DOHH2 (cell line): Measurements from ENCODE around the gene RASA3.

Experiments used
- H3F3A ChIP-seq: fragments of 200-600 bp; sonication (generic), shearing (Covaris generic); 2 replicates; pipeline ENCODE4 v1.6.0; 2016; ENCODE audit warnings: antibody characterized with exemption, mild to moderate bottlenecking; ENCODE audit not compliant: control insufficient read depth, insufficient read depth
- H3K27ac ChIP-seq: fragments of 200-600 bp; sonication (generic); 2 replicates; pipeline ENCODE4 v1.5.1; 2014; ENCODE audit warnings: low read depth, mild to moderate bottlenecking, low read length, moderate library complexity
- H3K27me3 ChIP-seq: fragments of 200-600 bp; sonication (generic); 2 replicates; pipeline ENCODE4 v1.6.1; 2014; ENCODE audit warnings: mild to moderate bottlenecking, low read length, mixed read lengths; ENCODE audit not compliant: control insufficient read depth
- H3K36me3 ChIP-seq: fragments of 200-600 bp; sonication (generic); 2 replicates; pipeline ENCODE4 v1.6.1; 2014; ENCODE audit warnings: mild to moderate bottlenecking, low read length, moderate library complexity, mixed read lengths; ENCODE audit not compliant: control insufficient read depth
- H3K4me1 ChIP-seq: fragments of 200-600 bp; sonication (generic); 2 replicates; pipeline ENCODE4 v1.6.1; 2014; ENCODE audit warnings: mild to moderate bottlenecking, low read length, mixed read lengths; ENCODE audit not compliant: control insufficient read depth
- H3K4me2 ChIP-seq: fragments of 200-600 bp; sonication (generic); 2 replicates; pipeline ENCODE4 v1.6.0; 2014; ENCODE audit warnings: mild to moderate bottlenecking, low read length, moderate library complexity
- H3K4me3 ChIP-seq: fragments of 200-600 bp; sonication (generic); 2 replicates; pipeline ENCODE4 v1.5.1; 2014; ENCODE audit warnings: mild to moderate bottlenecking, low read length, mixed read lengths
- H3K79me2 ChIP-seq: fragments of 200-600 bp; sonication (generic); 2 replicates; pipeline ENCODE4 v1.6.1; 2014; ENCODE audit warnings: mild to moderate bottlenecking, low read length, mixed read lengths; ENCODE audit not compliant: control insufficient read depth
- H3K9me2 ChIP-seq: fragments of 200-600 bp; sonication (generic); replicated peaks from 2 replicates; pipeline ENCODE4 v1.6.1; 2014; ENCODE audit warnings: mild to moderate bottlenecking, low read length, mixed read lengths; ENCODE audit not compliant: control insufficient read depth
- H3K9me3 ChIP-seq: fragments of 200-600 bp; sonication (generic); 2 replicates; pipeline ENCODE4 v1.6.1; 2014; ENCODE audit warnings: antibody characterized with exemption, low read length, mixed read lengths; ENCODE audit not compliant: control insufficient read depth, insufficient read depth
- H4K20me1 ChIP-seq: fragments of 200-600 bp; sonication (generic); 2 replicates; pipeline ENCODE4 v1.6.0; 2014; ENCODE audit warnings: low read depth, mild to moderate bottlenecking, antibody characterized with exemption, low read length, moderate library complexity; ENCODE audit not compliant: control insufficient read depth, insufficient read depth
- EZH2phosphoT487 ChIP-seq: fragments of 200-600 bp; sonication (generic); IDR thresholded peaks from 2 replicates; pipeline ENCODE4 v1.6.1; 2017; ENCODE audit warnings: borderline replicate concordance, mild to moderate bottlenecking, antibody characterized with exemption, low read length, moderate library complexity, mixed read lengths
- TF ChIP-seq, protein P1 (sequence below): fragments of 200-600 bp; sonication (generic); IDR thresholded peaks from one replicate; pipeline ENCODE4 v1.5.1; 2014; ENCODE audit warnings: antibody characterized with exemption, mild to moderate bottlenecking, low read depth, low read length; ENCODE audit not compliant: poor library complexity, severe bottlenecking

The RASA3 gene

GRCh38 chr13:114078461-114079451 is 53.7 kb downstream of the RASA3 start:
- no peak overlapping the region for H3K4me3 ChIP-seq
- no peaks in the 10 kb centered on the region for H3K9me2 ChIP-seq
- H3K27me3 ChIP-seq: no peaks in the 10 kb centered on the region
- H3K4me1 ChIP-seq: no peaks in the 10 kb centered on the region
- H4K20me1 ChIP-seq: no peaks in the 10 kb centered on the region
- H3K79me2 ChIP-seq: no peaks in the 10 kb centered on the region
- H3K36me3 ChIP-seq: no peaks in the 10 kb centered on the region
- no peak overlapping the region for H3K4me2 ChIP-seq
- no peak overlapping the region for H3K27ac ChIP-seq
- H3K9me3 ChIP-seq: no peaks in the 10 kb centered on the region
- H3F3A ChIP-seq: no peaks in the 10 kb centered on the region
- TF ChIP-seq, protein P1, sequence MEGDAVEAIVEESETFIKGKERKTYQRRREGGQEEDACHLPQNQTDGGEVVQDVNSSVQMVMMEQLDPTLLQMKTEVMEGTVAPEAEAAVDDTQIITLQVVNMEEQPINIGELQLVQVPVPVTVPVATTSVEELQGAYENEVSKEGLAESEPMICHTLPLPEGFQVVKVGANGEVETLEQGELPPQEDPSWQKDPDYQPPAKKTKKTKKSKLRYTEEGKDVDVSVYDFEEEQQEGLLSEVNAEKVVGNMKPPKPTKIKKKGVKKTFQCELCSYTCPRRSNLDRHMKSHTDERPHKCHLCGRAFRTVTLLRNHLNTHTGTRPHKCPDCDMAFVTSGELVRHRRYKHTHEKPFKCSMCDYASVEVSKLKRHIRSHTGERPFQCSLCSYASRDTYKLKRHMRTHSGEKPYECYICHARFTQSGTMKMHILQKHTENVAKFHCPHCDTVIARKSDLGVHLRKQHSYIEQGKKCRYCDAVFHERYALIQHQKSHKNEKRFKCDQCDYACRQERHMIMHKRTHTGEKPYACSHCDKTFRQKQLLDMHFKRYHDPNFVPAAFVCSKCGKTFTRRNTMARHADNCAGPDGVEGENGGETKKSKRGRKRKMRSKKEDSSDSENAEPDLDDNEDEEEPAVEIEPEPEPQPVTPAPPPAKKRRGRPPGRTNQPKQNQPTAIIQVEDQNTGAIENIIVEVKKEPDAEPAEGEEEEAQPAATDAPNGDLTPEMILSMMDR: no peak
- TF ChIP-seq EZH2phosphoT487: no peak

DNA sequence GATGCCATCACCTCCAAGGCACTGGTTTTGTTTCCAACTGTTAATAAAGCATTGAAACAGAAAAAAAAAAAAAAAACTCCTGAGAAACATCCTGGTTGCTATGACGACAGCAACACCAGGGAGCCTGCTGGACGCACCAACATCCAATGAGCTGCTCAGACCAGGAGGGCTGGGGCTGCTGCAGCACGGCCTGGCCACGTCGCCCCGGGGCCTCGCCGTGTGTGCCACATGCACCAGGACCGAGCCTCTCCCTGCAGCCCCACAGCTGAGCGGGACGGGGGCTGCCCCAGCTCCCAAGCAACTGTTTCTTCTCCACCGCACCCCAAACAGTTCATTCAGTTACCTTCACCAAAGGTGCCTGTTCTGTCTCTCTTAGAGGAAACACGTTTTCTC is 54.5 kb downstream of the RASA3 start:
- H3K27me3 ChIP-seq: no peaks in the 10 kb centered on the region
- no peaks in the 10 kb centered on the region for H3F3A ChIP-seq
- H3K4me1 ChIP-seq: no peaks in the 10 kb centered on the region
- no peaks in the 10 kb centered on the region for H4K20me1 ChIP-seq
- H3K9me2 ChIP-seq: no peaks in the 10 kb centered on the region
- H3K9me3 ChIP-seq: no peaks in the 10 kb centered on the region
- no peak for TF ChIP-seq EZH2phosphoT487
- TF ChIP-seq, protein P1: no peak
- no peaks in the 10 kb centered on the region for H3K36me3 ChIP-seq
- H3K4me3 ChIP-seq: no peak overlapping the region
- no peak overlapping the region for H3K4me2 ChIP-seq
- H3K79me2 ChIP-seq: no peaks in the 10 kb centered on the region
- H3K27ac ChIP-seq: no peak overlapping the region

GRCh38 chr13:114077099-114077932 is 55.1 kb downstream of the RASA3 start:
- Histone ChIP-seq H3K27me3 (no peaks in the 10 kb centered on the region), H3K4me1 (no peaks in the 10 kb centered on the region), H3K4me3 (no peak overlapping the region), H3K36me3 (no peaks in the 10 kb centered on the region), H4K20me1 (no peaks in the 10 kb centered on the region), H3K4me2 (no peak overlapping the region), H3K9me2 (no peaks in the 10 kb centered on the region), H3K27ac (no peak overlapping the region), H3F3A (no peaks in the 10 kb centered on the region), H3K79me2 (no peaks in the 10 kb centered on the region), H3K9me3 (no peaks in the 10 kb centered on the region)
- no peak for TF ChIP-seq EZH2phosphoT487
- TF ChIP-seq, protein P1: no peak
